HepG2 (cell line): ENCODE data around the gene COA1. TPM values are rescaled to one million over a fixed set of nuclear protein-coding genes. Genes with fewer than 3 reads are reported as not detected.

ENCODE experiments used
- ATM ChIP-seq: fragments of 450-650 bp; IDR thresholded peaks from 2 replicates; pipeline ENCODE4 v1.7.1; 2017; ENCODE audit warnings: mild to moderate bottlenecking, borderline replicate concordance
- CBX1 ChIP-seq: IDR thresholded peaks from one replicate; pipeline ENCODE4 v1.6.1; 2016; ENCODE audit warnings: antibody characterized with exemption, low read depth
- GATAD2A ChIP-seq: IDR thresholded peaks from 2 replicates; pipeline ENCODE4 v1.6.1; 2016
- KLF13 ChIP-seq: sonication (generic); formaldehyde crosslinking; IDR thresholded peaks from 2 replicates; pipeline ENCODE4 v1.4.0; 2020; ENCODE audit warnings: mild to moderate bottlenecking, missing genetic modification reagents
- NFYC ChIP-seq: IDR thresholded peaks from 2 replicates; pipeline ENCODE4 v1.6.1; 2016; ENCODE audit warnings: missing genetic modification reagents, missing compliant biosample characterization
- PAF1 ChIP-seq: IDR thresholded peaks from 2 replicates; pipeline ENCODE4 v1.6.1; 2016; ENCODE audit warnings: missing genetic modification reagents, missing compliant biosample characterization
- SALL1 ChIP-seq: sonication (generic); formaldehyde crosslinking; IDR thresholded peaks from 2 replicates; pipeline ENCODE4 v1.8.0; 2022; ENCODE audit warnings: mild to moderate bottlenecking, missing genetic modification reagents
- SKIL ChIP-seq: sonication (generic); formaldehyde crosslinking; IDR thresholded peaks from 2 replicates; pipeline ENCODE4 v1.8.0; 2022; ENCODE audit warnings: missing genetic modification reagents, mild to moderate bottlenecking, moderate library complexity, borderline replicate concordance
- SOX6 ChIP-seq, 2 experiments: fragments of 450-650 bp in 1 of 2; sonication (generic) in 1 of 2; formaldehyde crosslinking in 1 of 2; IDR thresholded peaks; 2 replicates each; pipeline versions ENCODE4 v1.4.0 to v1.6.1; 2017 to 2020; ENCODE audit warnings: antibody characterized with exemption in 1 of 2, mild to moderate bottlenecking in 1 of 2, missing genetic modification reagents in 1 of 2
- TFDP2 ChIP-seq: sonication (generic); formaldehyde crosslinking; IDR thresholded peaks from 2 replicates; pipeline ENCODE4 v1.4.0; 2020; ENCODE audit warnings: missing genetic modification reagents
- TMF1 ChIP-seq: sonication (generic); formaldehyde crosslinking; IDR thresholded peaks from 2 replicates; pipeline ENCODE4 v1.8.1; 2022; ENCODE audit warnings: low read depth, missing genetic modification reagents
- TOPORS ChIP-seq: sonication (generic); formaldehyde crosslinking; IDR thresholded peaks from 2 replicates; pipeline ENCODE4 v1.8.0; 2023; ENCODE audit warnings: mild to moderate bottlenecking, missing genetic modification reagents
- TP53 ChIP-seq: sonication (generic); formaldehyde crosslinking; conservative IDR thresholded peaks from 2 replicates; pipeline ENCODE4 v1.4.0; 2020; ENCODE audit warnings: missing genetic modification reagents
- ZNF234 ChIP-seq: sonication (generic); formaldehyde crosslinking; conservative IDR thresholded peaks from 2 replicates; pipeline ENCODE4 v1.5.1; 2020; ENCODE audit warnings: mild to moderate bottlenecking, missing genetic modification reagents
- ZNF264 ChIP-seq: sonication (generic); formaldehyde crosslinking; IDR thresholded peaks from 2 replicates; pipeline ENCODE4 v1.4.0; 2020; ENCODE audit warnings: missing genetic modification reagents
- ZNF563 ChIP-seq: sonication (generic); formaldehyde crosslinking; IDR thresholded peaks from 2 replicates; pipeline ENCODE4 v1.8.0; 2022; ENCODE audit warnings: mild to moderate bottlenecking, moderate library complexity, missing genetic modification reagents
- ZNF652 ChIP-seq: IDR thresholded peaks from 2 replicates; pipeline ENCODE4 v1.6.1; 2016; ENCODE audit warnings: low read depth, borderline replicate concordance
- ZNF749 ChIP-seq: sonication (generic); formaldehyde crosslinking; IDR thresholded peaks from 2 replicates; pipeline ENCODE4 v1.8.0; 2022; ENCODE audit warnings: mild to moderate bottlenecking, missing genetic modification reagents, moderate library complexity, borderline replicate concordance
- ZNF775 ChIP-seq: sonication (generic); formaldehyde crosslinking; IDR thresholded peaks from 2 replicates; pipeline ENCODE4 v1.4.0; 2020; ENCODE audit warnings: missing genetic modification reagents, mild to moderate bottlenecking, moderate library complexity, borderline replicate concordance
- polyA plus RNA-seq, 8 experiments: library from polyadenylated mRNA; depleted of rRNA in 3 of 8; stranded (reverse) in 7 of 8; unstranded in 1 of 8; fragments of >200 nt; fragmentation: Illumina TruSeq in 4 of 8; extraction: Trizol in 4 of 8; gene quantifications; 2 replicates each; pipeline versions ENCODE4 v1.2.1 to v1.2.3, GENCODE V29; 2011 to 2016; ENCODE audit warnings: low read depth in 4 of 8, missing spikeins in 1 of 8, mixed read lengths in 1 of 8; ENCODE audit not compliant: insufficient read depth in 1 of 8
- total RNA-seq, 5 experiments: library from RNA; depleted of rRNA; stranded (reverse); fragments of >200 nt; fragmentation: Illumina TruSeq; extraction: Trizol; gene quantifications; 2 replicates each; pipeline ENCODE4 v1.2.3, GENCODE V29; 2016; ENCODE audit warnings: low read depth in 1 of 5
- TF ChIP-seq, protein P1 (sequence below): sonication (generic); formaldehyde crosslinking; IDR thresholded peaks from 2 replicates; pipeline ENCODE4 v1.4.0; 2020; ENCODE audit warnings: missing genetic modification reagents, mild to moderate bottlenecking, borderline replicate concordance
- TF ChIP-seq, protein P2 (sequence below): IDR thresholded peaks from 2 replicates; pipeline ENCODE4 v1.6.1; 2016; ENCODE audit warnings: low read depth, borderline replicate concordance
- TF ChIP-seq, protein P3 (sequence below): sonication (generic); formaldehyde crosslinking; conservative IDR thresholded peaks from 2 replicates; pipeline ENCODE4 v1.4.0; 2020; ENCODE audit warnings: missing genetic modification reagents
- TF ChIP-seq, protein P4 (sequence below): sonication (generic); formaldehyde crosslinking; IDR thresholded peaks from 2 replicates; pipeline ENCODE4 v1.4.0; 2020; ENCODE audit warnings: missing genetic modification reagents, low read depth, mild to moderate bottlenecking, borderline replicate concordance

The COA1 gene
- total and polyA plus RNA-seq, 2 of the 13 experiments (the other 11 are each of a cell fraction or from before 2014, with no cell fraction given), result 33.2 to 65.7 TPM

DNA sequence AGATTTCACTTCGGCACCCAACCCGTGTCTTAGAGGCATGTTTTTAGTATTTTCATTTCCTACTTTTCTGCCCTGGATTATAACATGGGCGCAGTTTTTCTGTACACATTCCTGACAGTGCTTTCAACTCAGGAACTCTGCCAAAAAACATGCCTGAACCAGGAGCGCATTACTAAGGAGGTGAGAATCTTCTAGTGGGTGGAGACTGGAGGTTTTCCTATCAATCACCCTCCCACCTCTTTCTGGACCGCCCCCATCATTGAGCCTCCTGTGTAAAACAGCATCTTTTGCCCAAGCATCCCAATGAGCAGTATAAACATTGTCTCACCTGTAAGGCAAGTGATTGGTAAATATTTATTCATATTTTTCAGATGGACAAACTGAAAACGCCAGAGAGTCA is 93.2 kb downstream of the COA1 start (continued):
- TF ChIP-seq SALL1 (0 out of 2 replicates have a peak, but pooled peaks have one; percentile 12), TFDP2 (no peak), SOX6 (IDR thresholded peaks at IDR 0.05) (no peak), SOX6 (CRISPR knock-in tag; IDR thresholded peaks at IDR 0.05) (peak; percentile 26; the same call in 1 of the 2 replicates), CBX1 (no peak), ZNF775 (CRISPR knock-in tag) (no peak), ZNF563 (no peak), ZNF234 (CRISPR knock-in tag) (no peak), SKIL (CRISPR knock-in tag) (no peak), ATM (no peak), TOPORS (CRISPR knock-in tag) (no peak), ZNF264 (CRISPR knock-in tag) (no peak), TMF1 (no peak), TP53 (no peak), PAF1 (CRISPR knock-in tag) (no peak), GATAD2A (CRISPR knock-in tag) (peak; percentile 52; the same call in 1 of the 2 replicates), ZNF652 (CRISPR knock-in tag) (no peak), NFYC (CRISPR knock-in tag) (no peak), ZNF749 (CRISPR knock-in tag) (no peak), KLF13 (CRISPR knock-in tag) (no peak)
- TF ChIP-seq, protein P1, sequence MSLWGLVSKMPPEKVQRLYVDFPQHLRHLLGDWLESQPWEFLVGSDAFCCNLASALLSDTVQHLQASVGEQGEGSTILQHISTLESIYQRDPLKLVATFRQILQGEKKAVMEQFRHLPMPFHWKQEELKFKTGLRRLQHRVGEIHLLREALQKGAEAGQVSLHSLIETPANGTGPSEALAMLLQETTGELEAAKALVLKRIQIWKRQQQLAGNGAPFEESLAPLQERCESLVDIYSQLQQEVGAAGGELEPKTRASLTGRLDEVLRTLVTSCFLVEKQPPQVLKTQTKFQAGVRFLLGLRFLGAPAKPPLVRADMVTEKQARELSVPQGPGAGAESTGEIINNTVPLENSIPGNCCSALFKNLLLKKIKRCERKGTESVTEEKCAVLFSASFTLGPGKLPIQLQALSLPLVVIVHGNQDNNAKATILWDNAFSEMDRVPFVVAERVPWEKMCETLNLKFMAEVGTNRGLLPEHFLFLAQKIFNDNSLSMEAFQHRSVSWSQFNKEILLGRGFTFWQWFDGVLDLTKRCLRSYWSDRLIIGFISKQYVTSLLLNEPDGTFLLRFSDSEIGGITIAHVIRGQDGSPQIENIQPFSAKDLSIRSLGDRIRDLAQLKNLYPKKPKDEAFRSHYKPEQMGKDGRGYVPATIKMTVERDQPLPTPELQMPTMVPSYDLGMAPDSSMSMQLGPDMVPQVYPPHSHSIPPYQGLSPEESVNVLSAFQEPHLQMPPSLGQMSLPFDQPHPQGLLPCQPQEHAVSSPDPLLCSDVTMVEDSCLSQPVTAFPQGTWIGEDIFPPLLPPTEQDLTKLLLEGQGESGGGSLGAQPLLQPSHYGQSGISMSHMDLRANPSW (CRISPR knock-in tag), result no peak
- TF ChIP-seq, protein P2, sequence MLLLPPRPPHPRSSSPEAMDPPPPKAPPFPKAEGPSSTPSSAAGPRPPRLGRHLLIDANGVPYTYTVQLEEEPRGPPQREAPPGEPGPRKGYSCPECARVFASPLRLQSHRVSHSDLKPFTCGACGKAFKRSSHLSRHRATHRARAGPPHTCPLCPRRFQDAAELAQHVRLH (CRISPR knock-in tag), result no peak
- TF ChIP-seq, protein P3, sequence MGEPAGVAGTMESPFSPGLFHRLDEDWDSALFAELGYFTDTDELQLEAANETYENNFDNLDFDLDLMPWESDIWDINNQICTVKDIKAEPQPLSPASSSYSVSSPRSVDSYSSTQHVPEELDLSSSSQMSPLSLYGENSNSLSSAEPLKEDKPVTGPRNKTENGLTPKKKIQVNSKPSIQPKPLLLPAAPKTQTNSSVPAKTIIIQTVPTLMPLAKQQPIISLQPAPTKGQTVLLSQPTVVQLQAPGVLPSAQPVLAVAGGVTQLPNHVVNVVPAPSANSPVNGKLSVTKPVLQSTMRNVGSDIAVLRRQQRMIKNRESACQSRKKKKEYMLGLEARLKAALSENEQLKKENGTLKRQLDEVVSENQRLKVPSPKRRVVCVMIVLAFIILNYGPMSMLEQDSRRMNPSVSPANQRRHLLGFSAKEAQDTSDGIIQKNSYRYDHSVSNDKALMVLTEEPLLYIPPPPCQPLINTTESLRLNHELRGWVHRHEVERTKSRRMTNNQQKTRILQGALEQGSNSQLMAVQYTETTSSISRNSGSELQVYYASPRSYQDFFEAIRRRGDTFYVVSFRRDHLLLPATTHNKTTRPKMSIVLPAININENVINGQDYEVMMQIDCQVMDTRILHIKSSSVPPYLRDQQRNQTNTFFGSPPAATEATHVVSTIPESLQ (CRISPR knock-in tag), result no peak
- TF ChIP-seq, protein P4, sequence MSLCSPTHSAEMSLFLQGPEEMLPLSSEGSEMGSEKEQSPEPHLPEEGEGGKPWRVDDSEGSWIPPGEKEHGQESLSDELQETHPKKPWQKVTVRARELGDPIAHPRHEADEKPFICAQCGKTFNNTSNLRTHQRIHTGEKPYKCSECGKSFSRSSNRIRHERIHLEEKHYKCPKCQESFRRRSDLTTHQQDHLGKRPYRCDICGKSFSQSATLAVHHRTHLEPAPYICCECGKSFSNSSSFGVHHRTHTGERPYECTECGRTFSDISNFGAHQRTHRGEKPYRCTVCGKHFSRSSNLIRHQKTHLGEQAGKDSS, result no peak
